Measurements from ENCODE around the gene MRPL37. TPM values are rescaled to one million over a fixed set of nuclear protein-coding genes. Genes with fewer than 3 reads are reported as not detected.
A peak's percentile ranks its signal among the peaks of the same experiment; 100 is the strongest.

MRPL37 gene
- total and polyA plus RNA-seq, 2 experiments from 2014 or later, result 93.7 to 97.9 TPM

- H3K4me1 ChIP-seq (ENCODE audit: low read depth), result no peaks in the 10 kb centered on the region
- H3K9me3 ChIP-seq (ENCODE audit: low read depth), result no peaks in the 10 kb centered on the region
- DNase-seq (ENCODE audit: low read depth in 1 of 2, low spot score in 1 of 2), result no peak
- H3K4me3 ChIP-seq, result no peak overlapping the region
- no peak for TF ChIP-seq CTCF (IDR thresholded peaks at IDR 0.05; ENCODE audit: low read depth, low read length)
- no peak overlapping the region for H3K27ac ChIP-seq
- H3K27me3 ChIP-seq, result no peaks in the 10 kb centered on the region
- peaks cover 77% of the 10 kb centered on the region for H3K36me3 ChIP-seq
These were observed 12.9 kb downstream of the MRPL37 start for GRCh38 chr1:54212872-54213271.

- no peak overlapping the region for H3K27ac ChIP-seq
- no peak for TF ChIP-seq CTCF (IDR thresholded peaks at IDR 0.05; ENCODE audit: low read depth, low read length)
- peaks cover 71% of the 10 kb centered on the region for H3K36me3 ChIP-seq
- no peak for DNase-seq (ENCODE audit: low read depth in 1 of 2, low spot score in 1 of 2)
- H3K4me3 ChIP-seq, result no peak overlapping the region
- H3K27me3 ChIP-seq, result no peaks in the 10 kb centered on the region
- peaks cover 8% of the 10 kb centered on the region for H3K4me1 ChIP-seq (ENCODE audit: low read depth)
- H3K9me3 ChIP-seq (ENCODE audit: low read depth), result no peaks in the 10 kb centered on the region
These were observed 15.6 kb downstream of the MRPL37 start for GRCh38 chr1:54215523-54215922.

GRCh38 chr1:54218883-54219687 is 19.1 kb downstream of the MRPL37 start:
- H3K4me3 ChIP-seq, result no peak overlapping the region
- H3K36me3 ChIP-seq, result peaks cover 42% of the 10 kb centered on the region
- TF ChIP-seq CTCF (IDR thresholded peaks at IDR 0.05; ENCODE audit: low read depth, low read length), result no peak
- H3K27ac ChIP-seq, result peak overlapping the region; percentile 83
- H3K27me3 ChIP-seq, result no peaks in the 10 kb centered on the region
- no peaks in the 10 kb centered on the region for H3K9me3 ChIP-seq (ENCODE audit: low read depth)
- peaks cover 8% of the 10 kb centered on the region for H3K4me1 ChIP-seq (ENCODE audit: low read depth)
- DNase-seq (ENCODE audit: low read depth in 1 of 2, low spot score in 1 of 2), result peak in 1 of 2 donors; percentile 16

- no peak for TF ChIP-seq CTCF (IDR thresholded peaks at IDR 0.05; ENCODE audit: low read depth, low read length)
These were observed 19.7 kb downstream of the MRPL37 start for GRCh38 chr1:54219688-54220003.

GRCh38 chr1:54220004-54220811 is 20.2 kb downstream of the MRPL37 start:
- H3K27ac ChIP-seq, result peak overlapping the region; percentile 83
- peak; percentile 53 to 71 for DNase-seq (ENCODE audit: low read depth in 1 of 2, low spot score in 1 of 2)

More at GRCh38 chr1:54219688-54220003, 19.7 kb downstream of the MRPL37 start:
- no peak for DNase-seq (ENCODE audit: low read depth in 1 of 2, low spot score in 1 of 2)
- no peak overlapping the region for H3K4me3 ChIP-seq
- H3K36me3 ChIP-seq, result peaks cover 38% of the 10 kb centered on the region
- peaks cover 8% of the 10 kb centered on the region for H3K4me1 ChIP-seq (ENCODE audit: low read depth)
- H3K27ac ChIP-seq, result peak overlapping the region; percentile 83
- H3K27me3 ChIP-seq, result no peaks in the 10 kb centered on the region
- H3K9me3 ChIP-seq (ENCODE audit: low read depth), result no peaks in the 10 kb centered on the region

More at GRCh38 chr1:54220004-54220811, 20.2 kb downstream of the MRPL37 start:
- no peak for TF ChIP-seq CTCF (IDR thresholded peaks at IDR 0.05; ENCODE audit: low read depth, low read length)
- Histone ChIP-seq H3K27me3 (no peaks in the 10 kb centered on the region), H3K4me1 (ENCODE audit: low read depth) (peaks cover 8% of the 10 kb centered on the region), H3K36me3 (peaks cover 32% of the 10 kb centered on the region), H3K4me3 (no peak overlapping the region), H3K9me3 (ENCODE audit: low read depth) (no peaks in the 10 kb centered on the region)
